ENCODE data around the gene PSMD7.

PSMD7 gene

DNA sequence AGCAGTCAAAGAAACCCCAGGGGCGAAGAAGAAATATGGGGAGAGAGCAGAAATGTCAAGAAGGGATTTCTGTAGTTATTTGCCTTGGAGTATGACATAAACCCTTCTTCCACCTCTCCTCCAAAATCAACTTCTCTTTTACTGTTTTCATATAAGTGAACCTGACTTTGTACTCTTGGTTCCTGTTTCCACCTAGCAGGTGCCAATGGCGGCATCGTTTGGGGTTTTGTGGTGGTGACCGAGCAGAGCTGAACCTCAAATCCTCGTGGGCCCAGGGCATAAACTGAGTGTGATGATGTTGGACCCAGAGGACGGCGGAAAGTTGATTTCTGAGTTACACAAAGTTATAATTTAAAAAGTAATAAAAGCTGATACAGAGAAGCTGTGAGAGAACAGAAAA, 39.6 kb upstream of the PSMD7 start:
- H3K27me3 ChIP-seq: no peaks in the 10 kb centered on the region
- no peak overlapping the region for H3K4me3 ChIP-seq
- intact Hi-C loops (cut with DNase I; ENCODE audit: low total_unique reads): no loop called here
- no peaks in the 10 kb centered on the region for H3K36me3 ChIP-seq
- no peak overlapping the region for H3K27ac ChIP-seq
- H3K9me3 ChIP-seq: no peaks in the 10 kb centered on the region
- H3K4me1 ChIP-seq: no peaks in the 10 kb centered on the region
- TF ChIP-seq, protein P1, sequence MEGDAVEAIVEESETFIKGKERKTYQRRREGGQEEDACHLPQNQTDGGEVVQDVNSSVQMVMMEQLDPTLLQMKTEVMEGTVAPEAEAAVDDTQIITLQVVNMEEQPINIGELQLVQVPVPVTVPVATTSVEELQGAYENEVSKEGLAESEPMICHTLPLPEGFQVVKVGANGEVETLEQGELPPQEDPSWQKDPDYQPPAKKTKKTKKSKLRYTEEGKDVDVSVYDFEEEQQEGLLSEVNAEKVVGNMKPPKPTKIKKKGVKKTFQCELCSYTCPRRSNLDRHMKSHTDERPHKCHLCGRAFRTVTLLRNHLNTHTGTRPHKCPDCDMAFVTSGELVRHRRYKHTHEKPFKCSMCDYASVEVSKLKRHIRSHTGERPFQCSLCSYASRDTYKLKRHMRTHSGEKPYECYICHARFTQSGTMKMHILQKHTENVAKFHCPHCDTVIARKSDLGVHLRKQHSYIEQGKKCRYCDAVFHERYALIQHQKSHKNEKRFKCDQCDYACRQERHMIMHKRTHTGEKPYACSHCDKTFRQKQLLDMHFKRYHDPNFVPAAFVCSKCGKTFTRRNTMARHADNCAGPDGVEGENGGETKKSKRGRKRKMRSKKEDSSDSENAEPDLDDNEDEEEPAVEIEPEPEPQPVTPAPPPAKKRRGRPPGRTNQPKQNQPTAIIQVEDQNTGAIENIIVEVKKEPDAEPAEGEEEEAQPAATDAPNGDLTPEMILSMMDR (IDR thresholded peaks at IDR 0.05): no peak
- DNase-seq: no peak

DNA sequence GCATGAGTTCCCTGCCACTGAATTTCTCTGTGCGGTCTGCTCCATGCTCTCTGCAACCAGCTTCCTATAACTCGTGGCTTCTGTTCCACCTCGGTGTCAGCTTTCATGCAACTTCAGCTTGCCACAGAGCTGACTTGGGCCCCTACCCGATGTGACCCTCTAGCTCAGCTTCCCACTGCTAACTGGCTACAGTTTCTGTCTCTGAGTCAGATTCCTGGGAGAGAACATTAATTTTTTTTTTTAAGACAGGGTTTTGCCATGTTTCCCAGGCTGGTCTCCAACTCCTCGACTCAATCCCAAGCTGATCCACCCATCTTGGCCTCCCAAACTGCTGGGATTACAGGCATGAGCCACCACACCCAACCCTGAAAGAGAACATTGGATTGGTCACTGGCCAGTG, 35.5 kb upstream of the PSMD7 start:
- Histone ChIP-seq H3K4me1 (no peaks in the 10 kb centered on the region), H3K4me3 (no peak overlapping the region), H3K27me3 (no peaks in the 10 kb centered on the region), H3K27ac (no peak overlapping the region), H3K36me3 (no peaks in the 10 kb centered on the region), H3K9me3 (no peaks in the 10 kb centered on the region)
- intact Hi-C loops (cut with DNase I; ENCODE audit: low total_unique reads): no loop called here
- DNase-seq: peak in 1 of 2 donors; percentile 33
- TF ChIP-seq, protein P1 (IDR thresholded peaks at IDR 0.05): no peak

DNA sequence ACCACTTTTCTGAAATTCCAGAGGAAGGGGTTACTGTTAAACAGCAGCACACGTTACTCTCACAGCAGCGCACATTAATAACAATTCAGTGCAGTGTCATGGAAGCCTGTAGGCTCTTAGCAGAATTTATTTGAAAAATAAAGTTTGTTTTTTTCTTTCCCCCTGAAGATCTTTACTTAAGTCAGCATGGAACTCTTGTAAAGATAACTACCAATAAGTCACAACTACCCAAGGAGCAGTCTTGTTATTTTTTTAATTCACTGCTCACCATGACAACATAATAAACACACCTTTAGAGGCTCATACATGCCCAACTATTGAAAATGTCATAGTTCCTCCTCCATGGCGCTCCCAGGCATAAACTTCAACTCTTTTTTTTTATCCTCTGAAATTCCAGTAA, 31.8 kb upstream of the PSMD7 start:
- Histone ChIP-seq H3K4me3 (no peak overlapping the region), H3K4me1 (no peaks in the 10 kb centered on the region), H3K27ac (no peak overlapping the region), H3K9me3 (no peaks in the 10 kb centered on the region), H3K36me3 (no peaks in the 10 kb centered on the region), H3K27me3 (no peaks in the 10 kb centered on the region)
- intact Hi-C loops (cut with DNase I; ENCODE audit: low total_unique reads): no loop called here
- TF ChIP-seq, protein P1 (IDR thresholded peaks at IDR 0.05): no peak
- no peak for DNase-seq

DNA sequence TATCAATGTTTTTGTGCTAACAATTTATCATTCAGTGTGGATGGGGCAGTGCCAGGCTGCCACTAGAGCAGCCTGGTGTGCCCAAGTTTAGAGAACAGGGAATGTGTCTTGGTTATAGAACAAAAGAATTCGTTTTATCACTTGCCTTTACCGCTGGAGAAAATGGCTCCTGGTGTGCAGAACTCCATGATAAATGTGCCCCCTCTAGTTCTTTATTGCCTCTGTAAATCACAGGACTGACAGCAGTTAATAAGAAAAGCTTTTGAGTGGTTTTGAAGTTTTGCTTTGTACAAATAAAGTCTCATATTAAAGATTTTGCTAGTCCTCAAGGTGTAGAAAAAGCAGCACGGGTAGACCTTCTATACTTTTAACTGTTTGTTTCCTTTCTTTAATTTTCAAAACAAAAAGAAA, 28.2 kb upstream of the PSMD7 start:
- H3K9me3 ChIP-seq: no peaks in the 10 kb centered on the region
- H3K4me3 ChIP-seq: no peak overlapping the region
- DNase-seq: no peak
- no peaks in the 10 kb centered on the region for H3K4me1 ChIP-seq
- intact Hi-C loops (cut with DNase I; ENCODE audit: low total_unique reads): no loop called here
- TF ChIP-seq, protein P1 (IDR thresholded peaks at IDR 0.05): no peak
- H3K27me3 ChIP-seq: no peaks in the 10 kb centered on the region
- H3K36me3 ChIP-seq: no peaks in the 10 kb centered on the region
- no peak overlapping the region for H3K27ac ChIP-seq

DNA sequence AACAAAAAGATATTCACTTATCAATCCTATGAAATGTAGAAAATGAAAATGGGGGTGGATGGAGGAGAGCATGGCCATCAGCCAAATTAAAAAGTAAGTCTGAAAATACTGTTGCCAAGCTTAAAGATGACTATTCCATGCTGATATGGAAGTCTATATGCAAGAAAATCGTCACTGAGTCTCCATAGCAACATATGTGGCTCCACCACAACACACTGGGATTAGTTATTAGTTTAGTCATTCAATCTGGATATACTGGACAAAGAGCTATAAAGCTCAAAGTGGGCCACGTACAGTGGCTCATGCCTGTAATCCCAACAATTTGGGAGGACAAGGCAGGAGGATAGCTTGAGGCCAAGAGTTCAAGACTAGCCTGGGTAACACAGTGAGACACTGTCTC, 24.7 kb upstream of the PSMD7 start:
- TF ChIP-seq, protein P1 (IDR thresholded peaks at IDR 0.05): no peak
- no peak for DNase-seq
- intact Hi-C loops (cut with DNase I; ENCODE audit: low total_unique reads): no loop called here

DNA sequence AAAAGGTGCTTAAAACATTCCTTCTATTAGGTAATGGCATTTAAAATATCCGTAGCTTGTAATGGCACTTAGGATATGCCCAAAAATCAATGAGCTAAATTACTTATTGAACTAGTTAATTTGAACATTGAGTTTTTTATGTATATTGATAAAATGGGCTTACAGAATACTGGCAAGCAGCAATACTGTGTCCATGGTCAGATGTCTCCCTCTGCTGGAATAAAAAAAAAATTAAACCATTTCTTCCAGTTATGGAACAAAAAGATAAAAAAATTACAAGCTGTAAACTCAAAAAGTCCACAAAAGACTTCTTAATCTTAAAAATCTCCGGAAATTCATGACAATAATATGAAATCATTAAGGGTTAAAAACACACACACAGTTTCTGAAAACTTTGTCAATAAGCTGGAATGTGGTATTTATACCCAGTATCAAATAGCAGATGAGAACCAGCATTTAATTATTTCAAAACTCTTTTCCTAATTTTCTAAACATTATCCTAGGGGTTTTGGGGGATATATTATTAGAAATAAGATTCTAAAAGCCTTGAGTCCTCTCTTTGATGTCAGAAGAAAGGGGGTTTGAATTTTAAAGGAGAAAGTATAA, 21.5 kb upstream of the PSMD7 start:
- Histone ChIP-seq H3K4me1 (no peaks in the 10 kb centered on the region), H3K27ac (no peak overlapping the region), H3K4me3 (no peak overlapping the region), H3K36me3 (no peaks in the 10 kb centered on the region), H3K9me3 (no peaks in the 10 kb centered on the region), H3K27me3 (no peaks in the 10 kb centered on the region)
- intact Hi-C loops (cut with DNase I; ENCODE audit: low total_unique reads): no loop called here
- DNase-seq: no peak
- TF ChIP-seq, protein P1 (IDR thresholded peaks at IDR 0.05): peak; percentile 24 to 35

More for the DNA sequence above, 24.7 kb upstream of the PSMD7 start:
- H3K27ac ChIP-seq: no peak overlapping the region
- no peaks in the 10 kb centered on the region for H3K9me3 ChIP-seq
- no peaks in the 10 kb centered on the region for H3K4me1 ChIP-seq
- H3K27me3 ChIP-seq: no peaks in the 10 kb centered on the region
- no peak overlapping the region for H3K4me3 ChIP-seq
- H3K36me3 ChIP-seq: no peaks in the 10 kb centered on the region

Data from tibial artery (tissue), 4 donors.